CD14-positive monocyte (primary cell): ENCODE data around the gene ZNF488. TPM values are rescaled to one million over a fixed set of nuclear protein-coding genes. Genes with fewer than 3 reads are reported as not detected.

Experiments
- DNase-seq, 3 donors: peaks; one replicate each; pipeline ENCODE4 v3.0.0-alpha.2; 2011 to 2022
- H2AFZ ChIP-seq: 2 replicates; pipeline ENCODE4 v1.6.0; 2012; ENCODE audit warnings: mild to moderate bottlenecking, low read depth, low read length, inconsistent platforms; ENCODE audit not compliant: insufficient read depth, poor library complexity, severe bottlenecking
- H3K27ac ChIP-seq, 2 donors: 1 replicate in 1 of 2; 2 replicates in 1 of 2; pipeline ENCODE4 v1.5.1; 2012 to 2013; ENCODE audit warnings: low read length in 2 of 2, control low read depth in 1 of 2, inconsistent platforms in 1 of 2, low read depth in 1 of 2, mild to moderate bottlenecking in 1 of 2
- H3K27me3 ChIP-seq, 2 donors: one replicate each; pipeline versions ENCODE4 v1.6.0 to v1.6.1; 2011 to 2013; ENCODE audit warnings: low read length in 2 of 2; ENCODE audit not compliant: control insufficient read depth in 2 of 2, insufficient read depth in 2 of 2
- H3K36me3 ChIP-seq, 2 donors: replicated peaks in 1 of 2; 1 replicate in 1 of 2; 2 replicates in 1 of 2; pipeline versions ENCODE4 v1.5.1 to v1.6.1; 2012 to 2013; ENCODE audit warnings: low read length in 2 of 2, control low read depth in 1 of 2, inconsistent platforms in 1 of 2, mild to moderate bottlenecking in 1 of 2; ENCODE audit not compliant: insufficient read depth in 2 of 2, control insufficient read depth in 1 of 2
- H3K4me1 ChIP-seq, 2 donors: 1 replicate in 1 of 2; 2 replicates in 1 of 2; pipeline versions ENCODE4 v1.5.1 to v1.6.1; 2012 to 2013; ENCODE audit warnings: low read length in 2 of 2, control low read depth in 1 of 2, inconsistent platforms in 1 of 2, mild to moderate bottlenecking in 1 of 2, moderate library complexity in 1 of 2; ENCODE audit not compliant: insufficient read depth in 2 of 2, control insufficient read depth in 1 of 2
- H3K4me2 ChIP-seq: replicated peaks from 2 replicates; pipeline ENCODE3; 2012; ENCODE audit warnings: low read length, moderate library complexity, mild to moderate bottlenecking; ENCODE audit not compliant: poor library complexity, severe bottlenecking; ENCODE audit errors: extremely low read depth
- H3K4me3 ChIP-seq, 3 experiments: fragments of 200-600 bp in 1 of 3; sonication (generic) in 1 of 3; replicated peaks in 1 of 3; 1 replicate in 2 of 3; 2 replicates in 1 of 3; pipeline ENCODE4 v1.5.1; 2011 to 2013; ENCODE audit warnings: low read length in 3 of 3, mild to moderate bottlenecking in 3 of 3, control low read depth in 2 of 3, low read depth in 2 of 3, inconsistent platforms in 1 of 3, moderate library complexity in 1 of 3
- H3K79me2 ChIP-seq: 2 replicates; pipeline ENCODE4 v1.6.0; 2012; ENCODE audit warnings: mild to moderate bottlenecking, control low read depth, inconsistent platforms, low read length, moderate library complexity; ENCODE audit not compliant: insufficient read depth
- H3K9ac ChIP-seq: 2 replicates; pipeline ENCODE4 v1.6.0; 2017; ENCODE audit warnings: low read length, mild to moderate bottlenecking; ENCODE audit not compliant: insufficient read depth, poor library complexity, severe bottlenecking
- H3K9me3 ChIP-seq, 2 donors: replicated peaks in 1 of 2; 1 replicate in 1 of 2; 2 replicates in 1 of 2; pipeline versions ENCODE4 v1.5.1 to v1.6.1; 2012 to 2013; ENCODE audit warnings: low read length in 2 of 2, control low read depth in 1 of 2; ENCODE audit not compliant: control insufficient read depth in 1 of 2, insufficient read depth in 1 of 2
- H4K20me1 ChIP-seq: 2 replicates; pipeline ENCODE4 v1.6.0; 2012; ENCODE audit warnings: mild to moderate bottlenecking, low read length, control low read depth, moderate library complexity; ENCODE audit not compliant: insufficient read depth
- H3K27ac Mint-ChIP-seq, 7 donors: one replicate each; pipeline ENCODE4 v1.8.0; 2020; ENCODE audit warnings: mild to moderate bottlenecking in 7 of 7, mixed read lengths in 7 of 7, moderate library complexity in 6 of 7, inconsistent platforms in 2 of 7
- H3K27me3 Mint-ChIP-seq, 3 donors: one replicate each; pipeline ENCODE4 v1.8.0; 2021 to 2022; ENCODE audit warnings: low read depth in 3 of 3, mild to moderate bottlenecking in 3 of 3, mixed read lengths in 3 of 3, moderate library complexity in 3 of 3, inconsistent platforms in 1 of 3
- H3K36me3 Mint-ChIP-seq, 2 donors: one replicate each; pipeline ENCODE4 v1.8.0; 2020; ENCODE audit warnings: mixed read lengths in 2 of 2, inconsistent platforms in 1 of 2, mild to moderate bottlenecking in 1 of 2
- H3K4me1 Mint-ChIP-seq: one replicate; pipeline ENCODE4 v1.8.0; 2020; ENCODE audit warnings: mild to moderate bottlenecking, mixed read lengths
- H3K4me3 Mint-ChIP-seq, 2 donors: one replicate each; pipeline ENCODE4 v1.8.0; 2020; ENCODE audit warnings: mild to moderate bottlenecking in 2 of 2, mixed read lengths in 2 of 2, moderate library complexity in 1 of 2
- H3K9me3 Mint-ChIP-seq, 7 donors: one replicate each; pipeline ENCODE4 v1.8.0; 2020 to 2022; ENCODE audit warnings: mixed read lengths in 7 of 7, mild to moderate bottlenecking in 6 of 7, moderate library complexity in 6 of 7, inconsistent platforms in 2 of 7
- CTCF ChIP-seq: fragments of 200-600 bp; IDR thresholded peaks from one replicate; pipeline ENCODE4 v1.8.0; 2022; ENCODE audit warnings: antibody characterized with exemption, mild to moderate bottlenecking
- WGBS: methylation state at CpG from one replicate; pipeline ENCODE4 v1.1.5; 2013; ENCODE audit warnings: missing lambda C conversion rate; ENCODE audit not compliant: insufficient coverage; 5-methylcytosine and 5-hydroxymethylcytosine counted together
- intact Hi-C, 2 donors: fragments of 100-400 bp; cut with micrococcal nuclease; formaldehyde crosslinking; loops; one replicate each; pipeline versions ENCODE4 v1.15.0 to v1.15.1; 2023
- polyA plus RNA-seq, 3 donors: library from polyadenylated mRNA; depleted of rRNA in 1 of 3; unstranded in 2 of 3; stranded (reverse) in 1 of 3; fragments of 300-500 nt in 2 of 3; fragments of >200 nt in 1 of 3; fragmentation: Illumina TruSeq in 2 of 3; gene quantifications; 1 replicate in 2 of 3; 2 replicates in 1 of 3; pipeline ENCODE4 v1.2.3, GENCODE V29; 2012 to 2021

Gene ZNF488
- polyA plus RNA-seq, 3 donors: not detected

- H3K4me2 ChIP-seq: no peak overlapping the region
- H3K9ac ChIP-seq: no peak overlapping the region
- H3K4me3 ChIP-seq: no peak overlapping the region
- H3K27ac Mint-ChIP-seq: no peak overlapping the region
- H3K4me1 ChIP-seq: no peaks in the 10 kb centered on the region
- no peak overlapping the region for H3K4me3 Mint-ChIP-seq
- H3K36me3 Mint-ChIP-seq: no peaks in the 10 kb centered on the region
- no peaks in the 10 kb centered on the region for H3K9me3 ChIP-seq
- no peaks in the 10 kb centered on the region for H3K27me3 ChIP-seq
- no peaks in the 10 kb centered on the region for H3K79me2 ChIP-seq
- intact Hi-C loops: no loop called here
- no peaks in the 10 kb centered on the region for H4K20me1 ChIP-seq
- peaks cover 0 to 3% (median 2%) of the 10 kb centered on the region in 3 donors for H3K27me3 Mint-ChIP-seq
- H3K4me1 Mint-ChIP-seq: peaks cover under 1% of the 10 kb centered on the region
- H2AFZ ChIP-seq: no peak overlapping the region
- H3K9me3 Mint-ChIP-seq: no peaks in the 10 kb centered on the region
- TF ChIP-seq CTCF: no peak
- H3K27ac ChIP-seq: no peak overlapping the region
- WGBS: 96% methylated on average over 11 of the region's 11 CpGs
- no peaks in the 10 kb centered on the region for H3K36me3 ChIP-seq
- DNase-seq: no peak
Observed at GRCh38 chr10:47367646-47368045, 16.4 kb downstream of the ZNF488 start.

GRCh38 chr10:47366731-47367460 lies 17.2 kb downstream of the ZNF488 start:
- no peak overlapping the region for H3K4me2 ChIP-seq
- H3K27ac ChIP-seq: no peak overlapping the region
- no peak for DNase-seq
- H3K27me3 ChIP-seq: no peaks in the 10 kb centered on the region
- no peak overlapping the region for H3K9ac ChIP-seq
- H3K4me1 ChIP-seq: no peaks in the 10 kb centered on the region
- Mint-ChIP-seq H3K36me3 (no peaks in the 10 kb centered on the region), H3K9me3 (no peaks in the 10 kb centered on the region), H3K27ac (no peak overlapping the region), H3K27me3 (peaks cover 0 to 3% (median 2%) of the 10 kb centered on the region in 3 donors), H3K4me1 (no peaks in the 10 kb centered on the region), H3K4me3 (no peak overlapping the region)
- WGBS: 98% methylated on average over 6 of the region's 8 CpGs
- H3K4me3 ChIP-seq: no peak overlapping the region
- no peaks in the 10 kb centered on the region for H4K20me1 ChIP-seq
- H2AFZ ChIP-seq: no peak overlapping the region
- intact Hi-C loops: no loop called here
- H3K79me2 ChIP-seq: no peaks in the 10 kb centered on the region
- no peaks in the 10 kb centered on the region for H3K36me3 ChIP-seq
- no peak for TF ChIP-seq CTCF
- H3K9me3 ChIP-seq: no peaks in the 10 kb centered on the region
